Muscle of leg (tissue), 11 donors: ENCODE data around the gene RPTOR. TPM values are rescaled to one million over a fixed set of nuclear protein-coding genes. Genes with fewer than 3 reads are reported as not detected.

Source experiments
- DNase-seq: peaks from one replicate; pipeline ENCODE4 v3.0.0; 2013
- H3K27ac ChIP-seq: one replicate; pipeline ENCODE4 v1.5.1; 2013; ENCODE audit warnings: mild to moderate bottlenecking, low read length, control low read depth
- H3K27me3 ChIP-seq: one replicate; pipeline ENCODE4 v1.6.1; 2013; ENCODE audit warnings: low read length; ENCODE audit not compliant: control insufficient read depth, insufficient read depth
- H3K36me3 ChIP-seq: one replicate; pipeline ENCODE4 v1.6.1; 2013; ENCODE audit warnings: low read length; ENCODE audit not compliant: control insufficient read depth, insufficient read depth
- H3K4me1 ChIP-seq: one replicate; pipeline ENCODE4 v1.6.1; 2013; ENCODE audit warnings: low read length; ENCODE audit not compliant: control insufficient read depth, insufficient read depth
- H3K4me3 ChIP-seq: one replicate; pipeline ENCODE4 v1.5.1; 2013; ENCODE audit warnings: low read length, control low read depth
- H3K9me3 ChIP-seq: replicated peaks from 2 replicates; pipeline ENCODE4 v1.6.1; 2013; ENCODE audit warnings: low read depth, low read length; ENCODE audit not compliant: control insufficient read depth
- WGBS: methylation state at CpG from one replicate; pipeline ENCODE4 v1.1.5; 2013; ENCODE audit warnings: missing lambda C conversion rate; ENCODE audit not compliant: insufficient coverage; 5-methylcytosine and 5-hydroxymethylcytosine counted together
- polyA plus RNA-seq, 8 donors: library from polyadenylated mRNA; unstranded; fragments of 120-200 nt; gene quantifications; one replicate each; pipeline versions ENCODE4 v1.2.1 to v1.2.3, GENCODE V29; 2013; ENCODE audit warnings: inconsistent platforms in 1 of 8, low replicate concordance in 1 of 8; ENCODE audit not compliant: insufficient read length in 8 of 8, insufficient read depth in 1 of 8
- total RNA-seq: library from RNA; stranded (reverse); fragments of 120-200 nt; gene quantifications from one replicate; pipeline ENCODE4 v1.2.4, GENCODE V29; 2013

The RPTOR gene
- total and polyA plus RNA-seq, 9 donors = 17.3 to 23.7 (median 20.0) TPM

DNA sequence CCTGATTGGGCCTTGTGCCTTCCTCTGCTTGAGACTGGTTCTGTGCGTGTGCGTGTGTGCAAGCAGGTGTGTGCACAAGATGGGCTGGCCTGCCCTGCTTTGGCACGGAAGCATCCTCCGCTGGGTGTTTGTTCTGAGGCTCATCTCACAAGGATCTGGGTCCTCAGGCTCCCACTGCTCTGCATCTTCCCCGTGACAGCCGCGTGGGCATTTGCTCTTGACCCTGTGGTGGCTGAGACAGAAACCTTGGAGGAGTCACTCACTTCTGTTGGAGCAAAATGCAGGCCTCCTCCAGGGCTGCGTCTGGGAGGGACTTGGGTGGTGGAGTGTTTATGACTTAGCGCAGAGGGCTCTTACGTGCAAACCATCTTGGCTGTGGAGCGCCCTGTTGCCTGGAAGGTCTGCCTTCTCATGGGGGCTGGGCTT, 119.2 kb downstream of the RPTOR start:
- Histone ChIP-seq H3K4me3 (no peak overlapping the region), H3K27ac (no peak overlapping the region), H3K27me3 (no peaks in the 10 kb centered on the region), H3K9me3 (no peaks in the 10 kb centered on the region), H3K4me1 (peaks cover 6% of the 10 kb centered on the region), H3K36me3 (no peaks in the 10 kb centered on the region)
- 49% methylated on average over 7 of the region's 11 CpGs for WGBS
- peak; percentile 51 for DNase-seq

DNA sequence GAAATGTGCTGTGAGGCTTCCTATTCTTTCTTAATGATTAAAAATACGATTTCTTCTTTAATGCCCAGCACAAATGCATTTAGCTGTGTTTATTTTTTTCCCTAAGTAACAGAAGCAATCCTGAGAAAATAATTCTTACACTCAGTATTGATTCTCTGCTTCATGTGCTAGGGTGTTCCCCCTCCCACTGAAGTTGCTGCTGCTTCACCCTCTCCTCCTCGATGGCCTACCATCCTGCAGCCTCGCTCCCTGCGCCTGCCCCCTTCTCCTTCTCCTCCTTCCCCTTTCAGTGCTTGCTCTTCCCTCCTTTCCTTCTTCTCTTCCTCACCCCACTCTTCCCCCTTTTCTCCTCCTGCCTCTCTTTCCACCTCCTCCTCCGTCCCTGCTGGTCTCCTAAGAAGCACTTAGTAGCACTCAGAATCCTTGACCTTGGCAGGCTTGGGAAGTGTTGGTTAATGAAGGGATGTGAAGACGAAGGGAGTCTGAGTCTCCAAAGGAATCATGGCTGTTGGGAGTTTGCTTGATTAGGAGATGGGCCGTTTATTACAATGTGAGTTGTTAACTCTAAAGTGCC, 119.7 kb downstream of the RPTOR start:
- DNase-seq = no peak
- H3K27ac ChIP-seq = no peak overlapping the region
- 29% methylated on average over 4 of the region's 7 CpGs for WGBS

DNA sequence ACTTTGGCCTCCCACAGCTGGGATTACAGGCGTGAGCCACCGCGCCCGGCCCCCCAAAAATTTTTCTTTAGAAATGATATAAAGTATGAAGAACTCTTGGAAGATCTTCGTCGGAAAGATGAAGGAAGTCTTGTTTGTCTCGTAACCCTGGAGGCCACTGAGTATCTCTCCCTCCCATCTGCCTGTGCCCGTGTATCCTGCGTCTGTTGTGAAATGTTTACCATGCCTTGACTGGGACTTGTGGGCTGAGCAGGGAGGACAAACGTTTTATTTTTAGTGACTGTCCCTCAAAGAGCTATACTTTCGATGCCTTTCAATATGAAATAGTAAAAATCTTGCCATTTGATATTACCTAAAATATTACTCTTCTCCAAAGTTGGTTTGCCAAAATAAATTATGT, 121.2 kb downstream of the RPTOR start:
- H3K9me3 ChIP-seq = no peaks in the 10 kb centered on the region
- no CpG with 5 or more reads among the region's 11 CpGs for WGBS
- H3K27ac ChIP-seq = no peak overlapping the region
- H3K36me3 ChIP-seq = no peaks in the 10 kb centered on the region
- DNase-seq = no peak
- no peaks in the 10 kb centered on the region for H3K27me3 ChIP-seq
- peaks cover 6% of the 10 kb centered on the region for H3K4me1 ChIP-seq
- no peak overlapping the region for H3K4me3 ChIP-seq

More for the DNA sequence above, 119.7 kb downstream of the RPTOR start:
- Histone ChIP-seq H3K36me3 (no peaks in the 10 kb centered on the region), H3K4me1 (peaks cover 6% of the 10 kb centered on the region), H3K27me3 (no peaks in the 10 kb centered on the region), H3K9me3 (no peaks in the 10 kb centered on the region), H3K4me3 (no peak overlapping the region)

DNA sequence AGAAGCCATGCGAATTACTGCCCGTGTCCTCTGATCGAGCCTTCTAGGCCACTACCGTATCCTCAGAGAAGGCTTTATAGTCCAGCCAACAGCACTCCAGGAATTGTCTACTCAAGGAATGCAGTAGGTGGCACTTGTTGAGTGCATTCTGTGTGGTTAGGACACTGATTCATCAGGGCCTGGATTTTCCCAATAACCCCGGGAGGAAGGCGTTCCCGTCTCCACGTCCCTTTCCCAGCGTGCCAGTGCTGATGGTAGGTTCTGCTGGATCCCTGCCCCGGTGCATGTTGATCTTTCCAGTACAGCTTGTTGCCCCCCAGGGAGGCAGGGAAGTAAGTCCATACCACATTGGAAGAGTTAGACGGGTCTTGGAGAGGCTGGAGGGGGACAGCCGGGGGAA, 122.2 kb downstream of the RPTOR start:
- 94% methylated on average over 10 of the region's 12 CpGs for WGBS
- no peak overlapping the region for H3K27ac ChIP-seq

DNA sequence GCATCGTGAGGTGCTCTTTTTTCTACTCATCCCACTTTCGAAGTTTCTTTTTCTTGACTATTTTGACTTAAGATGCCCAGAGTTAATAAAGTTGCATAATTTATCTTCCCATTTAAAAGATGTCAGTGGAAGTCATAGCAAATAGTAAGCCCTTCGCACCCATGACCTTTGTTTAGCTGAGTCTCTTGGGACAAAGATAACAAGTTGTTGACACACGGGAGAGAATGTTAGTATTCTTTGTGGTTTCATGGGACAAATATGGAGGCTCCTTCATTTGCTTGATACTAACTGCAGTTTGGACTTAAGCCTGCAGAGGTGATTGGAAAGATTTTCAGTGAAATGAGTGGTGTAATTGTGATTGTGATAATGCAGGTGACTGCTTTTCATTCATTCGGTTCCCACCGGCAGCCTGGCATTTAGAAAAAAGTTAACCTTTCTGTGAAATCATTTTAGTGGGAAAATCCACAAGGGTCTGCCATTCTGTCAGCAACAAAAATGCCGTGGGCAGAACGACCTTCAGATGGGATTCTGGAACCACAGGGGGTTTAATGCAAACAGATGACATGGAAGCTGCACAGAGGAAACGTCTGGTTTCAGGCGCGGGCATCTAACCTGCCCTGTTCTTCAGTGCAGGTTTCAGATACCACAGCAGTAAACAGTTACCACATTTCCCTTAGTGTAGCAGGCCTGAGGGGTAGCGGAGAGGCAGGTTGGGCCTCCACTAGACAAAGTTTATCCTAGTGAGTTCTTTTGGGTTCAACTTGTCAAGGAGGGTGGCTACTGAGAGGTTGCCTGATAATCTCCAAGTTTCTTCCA, 123.0 kb downstream of the RPTOR start:
- H3K27me3 ChIP-seq = no peaks in the 10 kb centered on the region
- H3K4me3 ChIP-seq = no peak overlapping the region
- no peak for DNase-seq
- H3K36me3 ChIP-seq = no peaks in the 10 kb centered on the region
- peaks cover 6% of the 10 kb centered on the region for H3K4me1 ChIP-seq
- no peak overlapping the region for H3K27ac ChIP-seq
- WGBS = 54% methylated on average over 9 of the region's 12 CpGs
- H3K9me3 ChIP-seq = no peaks in the 10 kb centered on the region

More for the DNA sequence above, 122.2 kb downstream of the RPTOR start:
- DNase-seq = no peak
- H3K27me3 ChIP-seq = no peaks in the 10 kb centered on the region
- H3K9me3 ChIP-seq = no peaks in the 10 kb centered on the region
- H3K4me1 ChIP-seq = peaks cover 6% of the 10 kb centered on the region
- no peaks in the 10 kb centered on the region for H3K36me3 ChIP-seq
- H3K4me3 ChIP-seq = no peak overlapping the region

DNA sequence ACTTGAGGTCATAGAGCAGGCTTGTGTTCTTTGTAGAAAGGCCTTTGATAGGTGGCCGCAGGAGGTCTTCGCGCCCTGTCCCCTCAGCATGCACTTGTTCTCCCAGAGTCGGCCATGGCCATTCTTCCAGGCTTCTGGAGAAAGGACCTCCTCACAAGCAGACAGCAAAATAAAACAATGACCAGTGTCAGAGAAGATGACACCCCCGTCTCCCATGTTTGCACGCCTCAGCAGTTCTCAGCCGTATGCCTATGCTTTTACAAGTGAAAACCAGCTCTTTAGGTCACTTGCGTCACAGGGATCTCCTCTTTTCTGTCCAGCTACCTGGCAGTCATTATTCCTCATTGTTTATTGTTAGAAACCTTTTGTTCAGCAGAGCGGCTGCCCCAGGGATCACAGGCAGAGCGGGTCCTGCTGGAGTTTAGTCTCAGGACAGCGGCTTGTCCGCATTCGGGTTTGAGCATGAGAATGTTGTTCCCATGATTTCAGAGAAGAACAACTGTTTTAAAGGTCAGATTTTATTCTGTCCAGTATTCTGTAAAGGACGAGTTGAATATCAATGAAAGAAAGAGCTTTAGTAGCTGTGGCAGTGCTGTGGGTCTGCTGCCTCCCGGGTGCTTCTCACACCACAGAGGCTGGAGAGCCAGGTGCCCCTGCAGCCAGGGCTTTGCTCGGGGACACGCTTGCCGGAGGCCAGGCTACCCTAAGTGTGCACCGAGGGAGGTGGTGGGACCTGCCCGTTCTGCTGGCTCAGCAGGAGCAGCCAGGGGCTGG, 123.9 kb downstream of the RPTOR start:
- DNase-seq = no peak
- H3K9me3 ChIP-seq = no peaks in the 10 kb centered on the region
- peaks cover 5% of the 10 kb centered on the region for H3K4me1 ChIP-seq
- H3K4me3 ChIP-seq = no peak overlapping the region
- no peaks in the 10 kb centered on the region for H3K36me3 ChIP-seq
- no peak overlapping the region for H3K27ac ChIP-seq
- H3K27me3 ChIP-seq = no peaks in the 10 kb centered on the region
- WGBS = 81% methylated on average over 14 of the region's 20 CpGs

DNA sequence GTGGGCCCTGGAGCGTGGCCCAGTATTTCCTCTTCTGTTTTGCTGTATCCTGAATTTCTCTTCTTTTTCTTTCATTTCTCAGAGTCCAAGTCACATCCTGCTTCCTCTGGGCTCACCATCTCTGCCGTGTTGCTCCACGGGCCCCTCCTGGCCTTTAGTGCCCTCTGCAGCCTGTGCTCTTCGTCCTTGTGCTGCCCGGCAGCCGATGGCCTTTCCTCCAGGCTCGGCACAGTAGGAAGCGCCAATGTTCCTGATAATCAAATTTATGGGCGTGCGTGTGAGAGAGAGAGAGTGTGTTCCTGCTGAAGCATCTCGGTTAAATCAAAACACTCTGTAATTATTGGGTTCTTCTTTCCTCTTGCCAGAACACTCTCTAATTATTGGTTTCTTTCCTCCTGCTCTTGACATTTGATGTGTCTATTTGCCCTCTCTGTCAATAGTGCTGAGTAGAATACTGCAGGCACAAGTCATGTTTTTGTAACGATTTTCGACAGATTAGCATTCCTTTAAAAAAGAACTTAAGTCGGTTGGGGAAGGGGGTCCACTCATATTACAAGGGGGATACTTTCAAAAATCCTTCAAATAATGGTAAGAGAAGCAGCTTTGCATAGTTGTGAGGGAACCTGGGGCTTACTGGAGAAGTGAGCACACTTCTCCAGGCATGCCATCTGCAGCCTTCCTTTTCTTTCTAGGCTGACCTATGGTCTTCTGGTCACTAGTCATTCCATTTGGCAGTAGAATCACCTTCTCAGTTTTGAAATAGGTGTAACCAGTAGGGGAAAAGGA, 126.6 kb downstream of the RPTOR start:
- 37% methylated on average over 4 of the region's 14 CpGs for WGBS
- no peaks in the 10 kb centered on the region for H3K27me3 ChIP-seq
- no peaks in the 10 kb centered on the region for H3K4me1 ChIP-seq
- no peak overlapping the region for H3K27ac ChIP-seq
- H3K9me3 ChIP-seq = no peaks in the 10 kb centered on the region
- H3K36me3 ChIP-seq = no peaks in the 10 kb centered on the region
- no peak for DNase-seq
- no peak overlapping the region for H3K4me3 ChIP-seq

DNA sequence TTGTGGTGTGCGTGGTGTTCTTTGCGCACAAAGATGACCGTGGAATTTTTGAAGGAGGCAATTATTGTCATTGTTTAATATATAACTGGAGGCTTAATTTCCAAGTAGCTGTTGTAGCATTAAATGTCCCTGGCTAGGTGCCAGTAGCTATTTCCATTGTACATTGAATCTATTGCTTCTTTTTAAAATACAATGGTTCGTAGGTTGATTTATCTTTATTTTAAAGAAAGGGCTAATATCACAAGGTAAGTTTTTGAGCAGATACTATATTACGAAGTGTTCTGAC, 127.1 kb downstream of the RPTOR start:
- Histone ChIP-seq H3K4me1 (no peaks in the 10 kb centered on the region), H3K27me3 (no peaks in the 10 kb centered on the region), H3K9me3 (no peaks in the 10 kb centered on the region), H3K27ac (no peak overlapping the region), H3K4me3 (no peak overlapping the region), H3K36me3 (no peaks in the 10 kb centered on the region)
- no peak for DNase-seq
- WGBS = 97% methylated on average over 4 of the region's 5 CpGs

DNA sequence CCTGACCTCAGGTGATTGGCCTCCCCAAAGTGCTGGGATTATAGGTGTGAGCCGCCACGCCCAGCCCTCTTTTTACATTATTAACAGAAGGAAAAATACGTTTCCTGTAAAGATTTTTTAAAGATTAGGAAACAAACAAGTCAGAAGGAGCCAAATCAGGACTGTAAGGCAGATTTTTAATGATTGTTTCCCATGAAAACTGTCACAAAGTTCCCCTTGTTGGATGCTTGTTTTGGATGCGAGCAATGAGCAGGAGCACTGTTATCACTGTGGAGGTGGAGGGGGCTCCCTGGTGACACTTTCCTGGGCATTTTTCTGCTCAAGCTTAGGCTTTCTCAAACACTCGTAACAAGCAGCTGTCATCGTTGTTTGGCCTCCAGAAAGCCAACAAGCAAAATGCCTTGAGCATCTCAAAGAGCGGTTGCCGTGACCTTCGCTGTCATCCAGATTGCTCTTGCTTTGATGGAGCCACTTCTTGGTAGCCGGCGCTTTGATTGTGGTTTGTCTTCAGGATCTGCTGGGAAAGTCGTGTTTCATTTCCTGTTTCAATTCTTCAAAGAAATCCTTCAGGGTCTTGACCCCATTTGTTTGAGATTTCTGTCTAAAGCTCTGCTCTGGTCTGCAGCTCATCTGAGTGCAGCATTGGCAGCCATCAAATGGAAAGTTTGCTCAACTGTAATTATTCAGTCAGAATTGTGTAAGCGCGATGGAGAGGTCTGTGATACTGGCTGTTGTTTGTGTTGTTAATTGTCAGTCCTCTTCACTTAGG, 128.7 kb downstream of the RPTOR start:
- no peaks in the 10 kb centered on the region for H3K4me1 ChIP-seq
- H3K4me3 ChIP-seq = no peak overlapping the region
- no peaks in the 10 kb centered on the region for H3K27me3 ChIP-seq
- no peaks in the 10 kb centered on the region for H3K9me3 ChIP-seq
- 73% methylated on average over 7 of the region's 14 CpGs for WGBS
- H3K36me3 ChIP-seq = no peaks in the 10 kb centered on the region
- no peak overlapping the region for H3K27ac ChIP-seq
- peak; percentile 15 for DNase-seq
